Hypothalamus (tissue), 51 donors: ENCODE data around the gene HLA-F.
A peak's percentile ranks its signal among the peaks of the same experiment; 100 is the strongest.

Experiments used
- DNase-seq, 51 donors: peaks; one replicate each; lab custom pipeline; 2025; lab: John Stamatoyannopoulos, UW

The HLA-F gene

DNA sequence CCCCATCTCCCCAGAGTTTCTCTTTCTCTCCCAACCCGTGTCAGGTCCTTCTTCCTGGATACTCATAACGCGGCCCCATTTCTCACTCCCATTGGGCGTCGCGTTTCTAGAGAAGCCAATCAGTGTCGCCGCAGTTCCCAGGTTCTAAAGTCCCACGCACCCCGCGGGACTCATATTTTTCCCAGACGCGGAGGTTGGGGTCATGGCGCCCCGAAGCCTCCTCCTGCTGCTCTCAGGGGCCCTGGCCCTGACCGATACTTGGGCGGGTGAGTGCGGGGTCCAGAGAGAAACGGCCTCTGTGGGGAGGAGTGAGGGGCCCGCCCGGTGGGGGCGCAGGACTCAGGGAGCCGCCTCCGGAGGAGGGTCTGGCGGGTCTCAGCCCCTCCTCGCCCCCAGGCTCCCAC, at the start of gene HLA-F:
HLA-F (plus strand) TSS at position 173 of the 404 bp plus-strand sequence; CDS start at position 203, 30 bp downstream.
- DNase-seq: peak in 49 of 51 donors; percentile 6 to 84 (median 63)

- no peak for DNase-seq
Observed at GRCh38 chr6:29674008-29674407, 49.2 kb upstream of the HLA-F start.

GRCh38 chr6:29675561-29675960, 47.7 kb upstream of the HLA-F start:
- DNase-seq: no peak

- DNase-seq: no peak
Observed at GRCh38 chr6:29676981-29677601, 46.1 kb upstream of the HLA-F start.

DNA sequence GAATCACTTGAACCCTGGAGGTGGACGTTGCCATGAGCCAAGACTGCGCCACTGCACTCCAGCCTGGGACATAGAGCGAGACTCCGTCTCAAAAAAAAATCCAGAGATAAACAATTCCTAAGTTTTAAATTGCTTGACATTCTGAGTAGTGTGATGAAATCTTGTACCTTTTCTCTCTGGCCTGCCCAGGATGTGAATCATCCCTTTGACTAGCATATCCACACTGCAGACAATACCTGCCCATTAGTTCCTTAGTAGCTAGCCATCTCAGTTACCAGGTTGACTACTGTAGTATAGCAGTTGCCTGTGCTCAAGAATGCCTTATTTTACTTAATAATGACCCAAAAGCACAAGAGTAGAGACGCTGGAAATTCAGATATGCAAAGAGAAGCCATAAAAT, 45.1 kb upstream of the HLA-F start:
- no peak for DNase-seq

- no peak for DNase-seq
Observed at GRCh38 chr6:29679962-29680361, 43.3 kb upstream of the HLA-F start.

DNA sequence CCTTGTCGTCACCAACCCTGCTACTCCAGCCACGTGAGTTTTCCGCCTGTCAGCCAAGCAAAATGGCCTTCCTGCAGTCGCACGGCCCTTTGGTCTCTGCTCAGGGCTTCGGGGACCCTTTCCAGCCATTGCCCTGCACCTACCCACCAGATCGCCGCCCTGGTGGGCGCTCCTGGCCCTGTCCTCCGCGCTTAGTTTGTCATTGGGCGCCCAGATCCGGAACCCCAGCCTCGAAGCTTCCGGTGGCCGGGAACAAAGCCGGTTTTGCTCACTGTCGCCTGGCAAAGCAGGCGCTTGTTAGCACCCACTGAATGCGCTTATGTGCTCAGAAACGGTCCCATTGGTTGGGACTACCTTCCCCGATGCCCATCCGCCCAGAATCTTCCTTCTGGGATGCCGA, 42.8 kb upstream of the HLA-F start:
- no peak for DNase-seq

DNA sequence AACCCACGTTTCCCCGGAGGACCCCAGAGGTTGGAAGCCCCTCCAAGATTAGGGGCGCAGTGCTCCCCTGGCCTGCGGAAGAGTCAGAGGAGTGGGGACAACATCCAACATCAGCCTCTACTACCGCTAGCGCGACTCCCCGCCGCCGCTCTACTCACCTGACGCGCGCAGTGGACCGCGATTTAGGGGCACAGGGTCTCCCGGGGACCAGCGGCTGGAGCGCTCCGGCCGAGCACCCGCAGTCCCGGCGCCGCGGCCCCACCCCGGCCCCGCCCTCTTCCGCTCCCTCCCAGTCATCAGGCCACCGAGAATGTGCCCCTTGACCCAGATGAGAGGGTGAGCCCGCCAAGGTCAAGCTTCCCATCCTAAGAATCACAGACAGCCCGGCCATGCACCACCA, 42.3 kb upstream of the HLA-F start, which contains the start of gene ZFP57:
ZFP57 (minus strand) TSS at position 249 of the 400 bp plus-strand sequence. CDS start 4,149 bp downstream, outside the sequence.
- DNase-seq: no peak

GRCh38 chr6:29681811-29682210, 41.4 kb upstream of the HLA-F start:
- no peak for DNase-seq

- DNase-seq: peak in 21 of 51 donors; percentile 1 to 65 (median 26)
Observed at GRCh38 chr6:29685718-29686326, 37.4 kb upstream of the HLA-F start.

DNA sequence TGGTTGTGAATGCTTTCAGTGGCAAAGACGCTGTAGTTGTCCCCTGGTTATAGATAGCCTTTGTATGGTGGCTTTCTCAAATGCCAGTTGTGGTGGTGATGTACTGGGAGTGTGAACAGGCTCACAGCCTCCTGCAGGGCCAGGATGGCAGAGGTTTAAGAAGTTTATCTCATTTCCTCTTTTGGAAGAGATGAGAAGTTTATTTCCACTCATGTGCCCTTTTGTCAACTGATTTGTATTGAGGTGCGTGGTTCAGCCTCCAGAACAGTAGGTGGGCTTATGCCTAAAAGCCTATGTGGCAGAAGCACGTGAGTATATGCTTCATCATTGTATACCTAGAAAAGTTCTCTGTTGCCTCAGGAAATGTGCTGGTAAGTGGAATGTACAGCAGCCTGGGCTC, 28.6 kb upstream of the HLA-F start:
- DNase-seq: no peak

- DNase-seq: peak in 10 of 51 donors; percentile 2 to 40 (median 8)
Observed at GRCh38 chr6:29696147-29697125, 26.8 kb upstream of the HLA-F start.

DNA sequence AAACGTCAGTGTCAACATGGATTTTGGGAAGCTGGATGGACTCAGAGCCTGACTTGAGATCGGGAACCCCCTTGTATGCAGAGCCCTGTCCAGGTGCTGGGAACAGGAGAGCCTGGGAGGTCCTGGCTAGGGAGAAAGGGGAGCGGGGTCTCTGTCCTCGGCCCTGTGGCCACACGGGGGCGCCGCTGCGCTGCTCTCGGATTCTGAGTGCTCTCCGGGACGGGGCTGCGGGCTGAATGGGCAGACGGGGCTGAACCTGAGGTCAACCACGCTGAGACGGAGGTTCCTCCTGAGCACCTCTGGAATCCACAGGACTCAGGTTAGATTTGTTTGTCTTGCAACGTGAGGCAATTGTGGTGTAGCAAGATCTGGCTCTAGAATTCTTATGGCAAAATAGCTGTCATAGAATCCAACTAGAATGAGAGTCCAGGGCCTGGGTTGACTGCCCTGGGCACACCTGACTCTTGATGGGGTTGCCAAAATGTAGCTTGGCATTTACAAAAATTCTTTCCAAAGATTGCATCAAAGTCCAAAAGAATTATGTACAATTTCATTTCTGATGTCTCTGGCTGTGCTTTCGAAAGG, 20.6 kb upstream of the HLA-F start:
- peak in 20 of 51 donors; percentile 2 to 60 (median 13) for DNase-seq

DNA sequence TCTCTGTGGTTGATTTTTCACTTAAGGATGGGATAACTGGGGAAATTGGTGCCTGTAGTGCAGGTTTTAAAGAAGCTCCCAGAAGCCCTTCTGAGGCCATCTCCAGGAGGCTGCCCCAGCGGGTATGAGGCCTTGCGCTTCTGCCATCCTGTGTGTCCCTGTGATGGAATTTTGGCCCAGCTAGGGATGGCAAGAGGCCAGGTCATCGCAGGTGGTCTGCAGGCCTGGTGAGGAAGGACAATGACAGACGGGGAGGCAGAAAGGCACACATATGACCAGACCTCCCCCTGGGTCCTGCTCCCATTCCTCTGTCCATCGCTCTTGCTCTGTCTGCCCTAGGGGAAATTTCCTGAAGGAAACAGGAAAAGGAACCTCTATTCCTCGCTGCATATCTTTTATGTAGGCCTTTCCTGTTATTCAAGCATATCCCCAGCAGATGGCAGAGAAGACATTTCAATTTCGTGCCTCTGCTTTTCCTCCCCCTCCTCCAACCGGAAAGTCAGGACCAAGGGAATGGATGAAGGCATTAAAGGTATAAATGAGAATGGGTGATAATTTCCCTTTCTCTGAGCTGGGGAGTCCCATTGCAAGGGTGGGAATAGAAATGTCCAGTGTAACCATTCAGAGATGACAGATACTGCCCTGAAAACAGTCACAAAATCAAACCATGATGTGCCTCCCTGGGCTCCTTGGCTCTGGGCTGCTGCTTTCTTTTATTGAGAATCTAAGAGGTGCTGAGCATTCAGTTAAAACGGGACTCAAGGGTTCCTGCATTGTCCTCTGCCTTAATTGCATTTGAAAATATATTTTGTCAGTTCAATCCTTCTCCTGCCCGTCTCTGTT, 17.6 kb upstream of the HLA-F start:
- DNase-seq: peak in 19 of 51 donors; percentile 2 to 58 (median 9)

DNA sequence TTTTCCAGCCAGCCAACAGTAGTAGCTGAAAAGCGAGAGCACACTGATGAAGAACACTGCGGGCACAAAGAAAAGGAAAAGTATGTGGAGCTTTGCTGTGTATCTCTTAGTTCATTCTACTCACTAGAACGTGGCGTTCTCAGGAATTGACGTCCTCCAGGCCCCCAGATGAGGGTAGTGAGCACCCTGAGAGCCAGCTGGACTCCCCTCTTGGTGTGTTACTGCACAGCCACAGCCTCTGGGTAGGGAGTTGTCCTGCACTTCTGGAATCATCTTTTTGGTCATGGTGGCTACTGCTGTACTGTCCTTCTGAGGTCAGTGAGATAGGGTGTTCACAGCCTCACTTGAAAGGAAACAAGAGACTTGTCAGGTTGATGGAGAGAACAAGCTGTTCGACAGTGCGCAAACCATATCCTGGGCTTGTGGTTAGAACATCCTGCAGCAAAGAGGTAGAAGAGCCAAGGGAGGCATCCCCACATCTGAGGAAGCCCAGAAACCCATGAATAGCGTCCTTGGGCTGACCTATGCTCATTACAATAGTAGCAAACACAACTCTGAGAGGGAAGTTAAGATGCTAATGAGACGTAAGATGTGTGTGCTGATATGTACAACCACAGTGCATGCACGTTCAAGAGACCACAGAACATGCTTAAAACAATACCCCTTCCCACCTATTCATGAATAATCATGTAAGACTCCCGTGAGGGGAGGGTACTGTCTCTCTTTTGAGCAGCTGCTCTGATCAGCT, 14.6 kb upstream of the HLA-F start:
- no peak for DNase-seq

GRCh38 chr6:29709188-29709587, 14.0 kb upstream of the HLA-F start:
- no peak for DNase-seq

GRCh38 chr6:29710281-29710941, 12.8 kb upstream of the HLA-F start:
- DNase-seq: no peak

DNA sequence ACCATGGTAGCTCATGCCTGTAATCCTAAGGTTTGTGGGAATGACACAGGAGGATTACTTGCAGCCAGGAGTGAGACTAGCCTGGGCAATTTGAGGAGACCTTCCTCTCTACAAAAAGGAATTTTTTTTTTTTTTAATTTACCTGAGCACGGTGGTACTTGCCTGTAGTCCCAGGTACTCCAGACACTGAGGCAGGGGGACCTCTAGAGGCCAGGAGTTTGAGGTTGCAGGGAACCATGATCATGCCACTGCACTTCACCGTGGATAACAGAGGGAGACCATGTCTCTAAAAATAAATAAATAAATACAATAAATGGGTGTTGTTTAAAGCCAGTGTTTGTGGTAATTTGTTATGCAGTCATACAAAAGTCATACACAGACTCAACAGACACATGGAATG, 2.4 kb upstream of the HLA-F start:
- no peak for DNase-seq
